GM12878 (cell line): ENCODE measurements around the gene ADAR. TPM values are rescaled to one million over a fixed set of nuclear protein-coding genes. Genes with fewer than 3 reads are reported as not detected.
A peak's percentile ranks its signal among the peaks of the same experiment; 100 is the strongest.

ENCODE experiments used
- ATAC-seq: fragments of 200-7000 bp; cut with Tn5 transposase; 3 replicates; pipeline ENCODE4 v1.9.1; 2020; ENCODE audit warnings: mild to moderate bottlenecking, moderate library complexity
- BruUV-seq: library from RNA; stranded (reverse); fragments of 400-500 nt; replicated peaks from 2 replicates; lab custom pipeline; 2021; lab: Mats Ljungman, UMichigan
- CTCF ChIA-PET: fragments of 300-600 bp; sonication (Branson Sonifier 250); formaldehyde crosslinking; extraction: SDS; loops from one replicate; lab custom pipeline; 2021; ENCODE audit warnings: inconsistent platforms; lab: Yijun Ruan, JAX
- POLR2A ChIA-PET: fragments of 350-600 bp; formaldehyde crosslinking; extraction: SDS; loops from one replicate; lab custom pipeline; 2021; ENCODE audit warnings: inconsistent platforms; lab: Charles Lee
- RAD21 ChIA-PET: fragments of 300-600 bp; sonication (Branson Sonifier 250); formaldehyde crosslinking; loops from one replicate; lab custom pipeline; 2023; ENCODE audit warnings: antibody characterized with exemption; ENCODE audit not compliant: unreplicated experiment; lab: Charles Lee
- SMC1A ChIA-PET: fragments of 300-600 bp; sonication (Branson Sonifier 250); formaldehyde crosslinking; loops from one replicate; lab custom pipeline; 2023; ENCODE audit not compliant: unreplicated experiment, uncharacterized antibody; lab: Charles Lee
- DNase-seq: peaks from one replicate; pipeline ENCODE4 v3.0.0-alpha.2; 2011; ENCODE audit warnings: low read depth, low spot score
- FAIRE-seq: peaks from 3 replicates; lab custom pipeline; 2011; peaks lifted over from hg19 to GRCh38; lab: Jason Lieb, UNC
- H2AFZ ChIP-seq: 2 replicates; pipeline ENCODE4 v1.6.0; 2011; ENCODE audit warnings: low read depth, low read length, control low read depth; ENCODE audit not compliant: control insufficient read depth
- H3K27ac ChIP-seq: 2 replicates; pipeline ENCODE4 v1.5.1; 2011; ENCODE audit warnings: control low read depth; ENCODE audit not compliant: control insufficient read depth, insufficient read depth
- H3K27me3 ChIP-seq, 2 experiments: replicated peaks in 1 of 2; 2 replicates each; pipeline versions ENCODE4 v1.6.0 to v1.6.1; 2011; ENCODE audit warnings: low read length in 1 of 2; ENCODE audit not compliant: control insufficient read depth in 2 of 2, insufficient read depth in 2 of 2
- H3K36me3 ChIP-seq, 2 experiments: 2 replicates each; pipeline ENCODE4 v1.5.1; 2011; ENCODE audit warnings: low read length in 1 of 2; ENCODE audit not compliant: control insufficient read depth in 2 of 2, insufficient read depth in 2 of 2
- H3K4me1 ChIP-seq: 2 replicates; pipeline ENCODE4 v1.6.1; 2011; ENCODE audit warnings: mild to moderate bottlenecking, low read length, moderate library complexity, mixed read lengths; ENCODE audit not compliant: control insufficient read depth, insufficient read depth
- H3K4me2 ChIP-seq: 2 replicates; pipeline ENCODE4 v1.6.0; 2011; ENCODE audit warnings: control low read depth; ENCODE audit not compliant: control insufficient read depth, insufficient read depth
- H3K4me3 ChIP-seq: fragments of 200-600 bp; sonication (generic); 2 replicates; pipeline ENCODE4 v1.5.1; 2016
- H3K79me2 ChIP-seq: 2 replicates; pipeline ENCODE4 v1.6.0; 2011; ENCODE audit warnings: low read length; ENCODE audit not compliant: control insufficient read depth, insufficient read depth
- H3K9ac ChIP-seq: 2 replicates; pipeline ENCODE4 v1.8.0; 2011; ENCODE audit warnings: low read length, control low read depth, mixed read lengths; ENCODE audit not compliant: control insufficient read depth, insufficient read depth
- H3K9me3 ChIP-seq: replicated peaks from 3 replicates; pipeline ENCODE4 v1.5.1; 2011; ENCODE audit warnings: mild to moderate bottlenecking, low read length; ENCODE audit not compliant: control insufficient read depth, insufficient read depth
- H4K20me1 ChIP-seq: 2 replicates; pipeline ENCODE4 v1.6.0; 2011; ENCODE audit not compliant: control insufficient read depth, insufficient read depth
- SUZ12 ChIP-seq: fragments of 200-600 bp; sonication (generic); IDR thresholded peaks from one replicate; pipeline ENCODE4 v1.6.1; 2018; ENCODE audit warnings: antibody characterized with exemption, mild to moderate bottlenecking; ENCODE audit not compliant: unreplicated experiment
- ZNF24 ChIP-seq: fragments of 450-650 bp; IDR thresholded peaks from 2 replicates; pipeline ENCODE4 v1.6.1; 2017; ENCODE audit warnings: antibody characterized with exemption, mild to moderate bottlenecking
- ZNF592 ChIP-seq: fragments of 450-650 bp; IDR thresholded peaks from 2 replicates; pipeline ENCODE4 v1.6.1; 2017; ENCODE audit warnings: mild to moderate bottlenecking, moderate library complexity
- WGBS: methylation state at CpG from one replicate; pipeline ENCODE4 v1.1.6; 2016; ENCODE audit warnings: low lambda C conversion rate; ENCODE audit not compliant: insufficient replicate concordance, insufficient coverage; ENCODE audit errors: missing lambda C conversion rate; 5-methylcytosine and 5-hydroxymethylcytosine counted together
- in situ Hi-C: fragments of 300-500 bp; cut with MboI; formaldehyde crosslinking; loops from 9 replicates; pipeline ENCODE4 v1.14.3; 2018; ENCODE audit warnings: mixed read lengths
- intact Hi-C: fragments of 100-400 bp; cut with micrococcal nuclease; formaldehyde crosslinking; loops from one replicate; pipeline ENCODE4 v1.14.2; 2022; ENCODE audit not compliant: unreplicated experiment
- polyA plus RNA-seq, 11 experiments: library from polyadenylated mRNA; depleted of rRNA in 4 of 11; unstranded in 6 of 11; stranded (reverse) in 5 of 11; fragments of >200 nt; fragmentation: Nextera tagmentation in 4 of 11; fragmentation: Illumina TruSeq in 1 of 11; extraction: Ambion mirVana in 4 of 11; extraction: Trizol in 1 of 11; gene quantifications; 1 replicate in 1 of 11; 2 replicates in 10 of 11; pipeline versions ENCODE4 v1.2.1 to v1.2.3, GENCODE V29; 2011 to 2016; ENCODE audit warnings: inconsistent platforms in 2 of 11, missing spikeins in 2 of 11, low read depth in 1 of 11
- total RNA-seq, 4 experiments: library from RNA; depleted of rRNA in 3 of 4; stranded (reverse); fragments of >200 nt in 3 of 4; fragmentation: Illumina TruSeq in 1 of 4; extraction: Trizol in 1 of 4; gene quantifications; 2 replicates each; pipeline versions ENCODE4 v1.2.1 to v1.2.3, GENCODE V29; 2013 to 2021

The ADAR gene
- total and polyA plus RNA-seq, 10 of the 15 experiments (the other 5 are each of a cell fraction or from before 2014, with no cell fraction given): 55.5 to 413 (median 176) TPM

- Histone ChIP-seq H3K27me3 (no peaks in the 10 kb centered on the region), H3K36me3 (peaks cover 16 to 44% of the 10 kb centered on the region in 2 experiments), H3K9me3 (no peaks in the 10 kb centered on the region), H3K4me1 (peaks cover 46% of the 10 kb centered on the region), H3K9ac (peak overlapping the region; percentile 55), H3K79me2 (peaks cover 99% of the 10 kb centered on the region), H3K4me2 (peak overlapping the region; percentile 86), H2AFZ (no peak overlapping the region), H4K20me1 (peaks cover 42% of the 10 kb centered on the region)
- 93% methylated on average over 2 of the region's 2 CpGs for WGBS
- ChIA-PET RAD21 (interaction anchor here (0.6 to 3.9 kb wide), 9 partner anchors 8 to 454 kb away, joined by 3 to 23 read pairs (median 4); no protein-coding TSS in a partner anchor), POLR2A (interaction anchor here (0.8 to 2.7 kb wide), 12 partner anchors 10 to 332 kb away, joined by 3 to 11 read pairs (median 4); no protein-coding TSS in a partner anchor), CTCF (interaction anchor here (0.5 to 2.8 kb wide), 16 partner anchors 13 to 623 kb away, joined by 3 to 12 read pairs (median 3); partner anchors contain the start of gene PBXIP1)
- no TSS peak for BruUV-seq
- intact Hi-C loops: loop anchor here (5.0 kb wide), 1 partner anchor 262 kb away; no protein-coding TSS in a partner anchor
- in situ Hi-C loops: no loop called here
- TF ChIP-seq ZNF592 (no peak), ZNF24 (peak; percentile 67; the same call in 1 of the 2 replicates), SUZ12 (no peak)
- TF ChIP-seq, all 136 proteins: peak for 1
- FAIRE-seq: no peak
- DNase-seq: no peak
- ATAC-seq: no peak
- SMC1A ChIA-PET: interaction anchor here (0.6 to 4.9 kb wide), 11 partner anchors 12 to 340 kb away, joined by 3 to 36 read pairs (median 6); no protein-coding TSS in a partner anchor
- H3K4me3 ChIP-seq: peak overlapping the region; percentile 83
- H3K27ac ChIP-seq: no peak overlapping the region
Observed at GRCh38 chr1:154605534-154605933, 2.5 kb downstream of the ADAR start.
